ENCODE data around the gene ARHGAP28. TPM values are rescaled to one million over a fixed set of nuclear protein-coding genes. Genes with fewer than 3 reads are reported as not detected.

ARHGAP28 gene
- 1 to 10 TPM in 1 of 4 donors, under 1 TPM in 3; 0.52 to 1.7 (median 0.75) TPM for total RNA-seq

DNA sequence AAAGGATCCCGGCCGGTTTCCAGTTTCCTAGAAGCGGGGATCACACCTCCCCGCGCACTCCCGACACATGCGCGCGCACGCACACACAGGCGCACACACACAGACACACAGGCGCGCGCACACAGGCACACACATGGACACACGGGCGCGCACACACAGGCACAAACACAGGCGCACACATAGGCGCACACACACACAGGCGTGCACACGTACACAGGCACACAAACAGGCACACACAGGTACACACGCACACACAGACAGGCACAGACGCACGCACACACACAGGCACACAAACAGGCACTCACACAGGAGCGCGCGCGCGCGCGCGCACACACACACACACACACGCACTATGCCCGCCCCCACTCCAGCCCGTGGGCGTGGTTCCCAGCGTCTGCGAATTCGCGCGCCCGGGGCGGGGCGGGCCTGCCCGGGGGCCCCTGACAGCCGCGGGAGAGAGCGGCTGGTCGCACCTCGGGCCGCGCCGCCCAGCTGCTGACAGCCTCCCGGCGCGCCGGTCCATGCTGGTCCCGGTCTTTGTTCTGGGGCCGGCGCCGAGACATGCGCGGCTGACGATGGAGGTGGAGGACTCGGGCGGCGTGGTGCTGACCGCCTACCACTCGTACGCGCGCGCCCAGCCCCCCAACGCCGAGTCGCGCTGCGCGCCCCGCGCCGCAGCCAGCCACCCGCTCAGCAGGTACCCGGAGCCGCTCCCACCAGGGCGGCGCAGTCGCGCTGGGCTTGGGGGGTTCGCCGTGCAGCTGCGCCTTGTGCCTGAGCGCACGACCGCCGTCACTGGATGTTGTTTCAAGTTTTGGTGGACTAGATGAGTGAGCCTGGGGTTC lies at the start of gene ARHGAP28:
Gene ARHGAP28, plus strand, starts transcription at position 470 of the 845 bp plus-strand sequence. Its CDS starts 106 bp downstream, at position 576.
- Histone ChIP-seq H3K27ac (replicated peaks in 1 of 4) (peak within 1 kb of the TSS; percentile 53 to 77 (median 72)), H3K4me1 (peaks cover 3 to 14% (median 8%) of the 10 kb centered on the region in 4 donors), H3K27me3 (peaks cover 0 to 7% (median 0%) of the 10 kb centered on the region in 4 donors), H3K9me3 (no peaks in the 10 kb centered on the region), H3K36me3 (no peaks in the 10 kb centered on the region), H3K4me3 (peak within 1 kb of the TSS; percentile 58 to 68 (median 62))
- no peak for DNase-seq (ENCODE audit: extremely low spot score)
- intact Hi-C loops (cut with DNase I) = no loop called here
- 0% methylated on average over 18 of the region's 96 CpGs for WGBS
- peak in 1 of 2 donors; percentile 8 for TF ChIP-seq POLR2AphosphoS5 (IDR thresholded peaks at IDR 0.05)
- TF ChIP-seq EP300 (IDR thresholded peaks at IDR 0.05) = no peak
- TF ChIP-seq CTCF (IDR thresholded peaks at IDR 0.05) = peak in 2 of 3 experiments; percentile 13 to 17
- no peak for TF ChIP-seq POLR2A (IDR thresholded peaks at IDR 0.05; ENCODE audit: low read depth)

GRCh38 chr18:6681331-6681875 lies 48.1 kb upstream of the ARHGAP28 start:
- Histone ChIP-seq H3K36me3 (no peaks in the 10 kb centered on the region), H3K4me1 (peaks cover 0 to 8% (median 3%) of the 10 kb centered on the region in 4 donors), H3K27me3 (peaks cover 0 to 7% (median 0%) of the 10 kb centered on the region in 4 donors), H3K9me3 (no peaks in the 10 kb centered on the region), H3K27ac (replicated peaks in 1 of 4) (no peak overlapping the region), H3K4me3 (no peak overlapping the region)
- no peak for TF ChIP-seq POLR2A (IDR thresholded peaks at IDR 0.05; ENCODE audit: low read depth)
- TF ChIP-seq CTCF (IDR thresholded peaks at IDR 0.05) = no peak
- TF ChIP-seq EP300 (IDR thresholded peaks at IDR 0.05) = no peak
- WGBS = 53% methylated on average over 1 of the region's 1 CpG
- DNase-seq (ENCODE audit: extremely low spot score) = no peak
- intact Hi-C loops (cut with DNase I) = no loop called here

DNA sequence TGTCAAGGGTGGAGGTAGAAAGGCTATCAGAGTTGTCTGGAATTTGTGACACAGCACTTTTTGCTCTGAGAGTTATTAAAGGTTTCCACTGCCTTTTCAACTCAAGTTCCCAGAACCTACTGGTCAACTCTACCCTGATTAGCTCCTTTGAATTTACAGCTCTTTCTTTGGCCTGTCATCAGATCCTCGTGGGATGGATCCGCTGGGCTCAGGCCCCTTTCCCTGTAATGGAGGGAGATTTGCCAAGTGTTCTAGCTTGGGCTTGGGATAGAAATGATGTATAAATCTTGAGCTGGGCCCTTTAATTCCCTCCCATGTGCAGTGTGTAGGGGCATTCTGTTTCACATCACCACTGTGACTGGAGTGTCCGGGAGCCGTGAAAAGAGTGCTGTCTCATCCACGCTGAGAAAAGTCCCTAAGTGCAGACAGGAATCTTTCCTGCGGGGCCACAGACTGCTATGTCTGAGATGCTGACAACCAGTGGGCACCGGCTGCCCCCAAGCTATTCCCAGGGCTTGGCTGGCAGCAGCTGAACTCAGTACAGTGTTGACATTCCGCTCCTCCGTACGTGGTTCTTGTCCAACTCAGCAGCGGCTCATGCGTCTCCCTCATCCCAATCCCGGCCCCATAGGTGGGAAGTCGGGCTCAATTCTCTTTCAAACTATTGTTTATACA lies 46.9 kb upstream of the ARHGAP28 start:
- peaks cover 0 to 8% (median 3%) of the 10 kb centered on the region in 4 donors for H3K4me1 ChIP-seq
- no peak overlapping the region for H3K4me3 ChIP-seq
- no peaks in the 10 kb centered on the region for H3K9me3 ChIP-seq
- TF ChIP-seq POLR2A (IDR thresholded peaks at IDR 0.05; ENCODE audit: low read depth) = no peak
- TF ChIP-seq POLR2AphosphoS5 (IDR thresholded peaks at IDR 0.05) = no peak
- no peak for TF ChIP-seq CTCF (IDR thresholded peaks at IDR 0.05)
- no peak for TF ChIP-seq EP300 (IDR thresholded peaks at IDR 0.05)
- H3K27me3 ChIP-seq = peaks cover 0 to 7% (median 0%) of the 10 kb centered on the region in 4 donors
- no peaks in the 10 kb centered on the region for H3K36me3 ChIP-seq
- no peak for DNase-seq (ENCODE audit: extremely low spot score)
- intact Hi-C loops (cut with DNase I) = no loop called here
- WGBS = 40% methylated on average over 12 of the region's 14 CpGs
- H3K27ac ChIP-seq (replicated peaks in 1 of 4) = no peak overlapping the region

GRCh38 chr18:6683112-6683876 lies 46.2 kb upstream of the ARHGAP28 start:
- TF ChIP-seq EP300 (IDR thresholded peaks at IDR 0.05) = no peak
- TF ChIP-seq POLR2AphosphoS5 (IDR thresholded peaks at IDR 0.05) = no peak
- TF ChIP-seq CTCF (IDR thresholded peaks at IDR 0.05) = no peak
- no peak for TF ChIP-seq POLR2A (IDR thresholded peaks at IDR 0.05; ENCODE audit: low read depth)
- H3K9me3 ChIP-seq = no peaks in the 10 kb centered on the region
- 81% methylated on average over 24 of the region's 25 CpGs for WGBS
- no peak overlapping the region for H3K4me3 ChIP-seq
- DNase-seq (ENCODE audit: extremely low spot score) = no peak
- intact Hi-C loops (cut with DNase I) = no loop called here
- peaks cover 0 to 7% (median 0%) of the 10 kb centered on the region in 4 donors for H3K27me3 ChIP-seq
- peaks cover 0 to 8% (median 3%) of the 10 kb centered on the region in 4 donors for H3K4me1 ChIP-seq
- no peaks in the 10 kb centered on the region for H3K36me3 ChIP-seq
- no peak overlapping the region for H3K27ac ChIP-seq (replicated peaks in 1 of 4)
